ENCODE data around the gene BPHL. TPM values are rescaled to one million over a fixed set of nuclear protein-coding genes. Genes with fewer than 3 reads are reported as not detected.
"Not testable (repeated sequence)": the region's sequence is repeated elsewhere in the genome, so short reads cannot be mapped to it uniquely, and the experiment has no call there.

Gene BPHL
- total and polyA plus RNA-seq, 2 donors (not counting 1 experiment from before 2014, with no cell fraction given), result 10.3 to 14.3 TPM

GRCh38 chr6:3195695-3196497, 77.4 kb downstream of the BPHL start:
- H3K79me2 ChIP-seq (ENCODE audit: control insufficient read depth, insufficient read depth, low read length), result no peaks in the 10 kb centered on the region
- H3K4me1 ChIP-seq (ENCODE audit: control insufficient read depth in 2 of 2, insufficient read depth in 2 of 2, low read length in 2 of 2), result no peaks in the 10 kb centered on the region
- no peaks in the 10 kb centered on the region for H3K27me3 ChIP-seq (replicated peaks in 1 of 4; ENCODE audit: control extremely low read depth in 1 of 4, control insufficient read depth in 3 of 4, insufficient read depth in 4 of 4, low read length in 3 of 4)
- ChIA-PET CTCF (interaction anchor here (0.6 to 1.3 kb wide), 4 partner anchors 10 to 196 kb away, joined by 3 to 4 read pairs (median 4); partner anchors contain the start of gene NQO2), POLR2A (no interaction called here)
- H3K9ac ChIP-seq (ENCODE audit: low read length), result no peak overlapping the region
- no peak overlapping the region for H3K4me3 Mint-ChIP-seq
- no peaks in the 10 kb centered on the region for H3K4me1 Mint-ChIP-seq
- 91% methylated on average over 12 of the region's 16 CpGs for WGBS (ENCODE audit: insufficient coverage)
- intact Hi-C loops (cut with micrococcal nuclease), result no loop called here
- H3K27ac Mint-ChIP-seq, result no peak overlapping the region
- H4K20me1 ChIP-seq (ENCODE audit: control insufficient read depth, insufficient read depth, low read length, poor library complexity, severe bottlenecking), result no peaks in the 10 kb centered on the region
- H3K27ac ChIP-seq (ENCODE audit: low read length in 2 of 2), result no peak overlapping the region
- no peak overlapping the region for H3K4me2 ChIP-seq (replicated peaks; ENCODE audit: low read depth, low read length, poor library complexity, severe bottlenecking)
- H3K36me3 ChIP-seq (replicated peaks in 1 of 2; ENCODE audit: control extremely low read depth in 1 of 2, control insufficient read depth in 1 of 2, extremely low read depth in 1 of 2, insufficient read depth in 2 of 2, low read length in 1 of 2), result no peaks in the 10 kb centered on the region
- no peak for ATAC-seq (ENCODE audit: low read depth)
- TF ChIP-seq CTCF (IDR thresholded peaks at IDR 0.05), result no peak
- no peak for TF ChIP-seq EZH2 (IDR thresholded peaks at IDR 0.05; ENCODE audit: borderline replicate concordance, insufficient read depth, low read depth, low read length, poor library complexity, severe bottlenecking)
- H2AFZ ChIP-seq (ENCODE audit: insufficient read depth, low read depth, low read length, poor library complexity, severe bottlenecking), result no peak overlapping the region
- H3K9me3 ChIP-seq (ENCODE audit: control extremely low read depth in 1 of 3, control insufficient read depth in 2 of 3, insufficient read depth in 1 of 3, low read length in 2 of 3), result peaks cover 0 to 11% (median 2%) of the 10 kb centered on the region in 3 donors
- no peak overlapping the region for H3K4me3 ChIP-seq (ENCODE audit: control extremely low read depth in 1 of 5, extremely low read depth in 1 of 5, insufficient read depth in 1 of 5, low read depth in 2 of 5, low read length in 4 of 5)
- H3K27me3 Mint-ChIP-seq, result no peaks in the 10 kb centered on the region
- DNase-seq, result no peak
- H3K9me3 Mint-ChIP-seq (ENCODE audit: insufficient read depth), result no peaks in the 10 kb centered on the region

- Mint-ChIP-seq H3K27ac (no peak overlapping the region), H3K4me3 (no peak overlapping the region), H3K9me3 (ENCODE audit: insufficient read depth) (no peaks in the 10 kb centered on the region), H3K27me3 (no peaks in the 10 kb centered on the region), H3K4me1 (peaks cover 2% of the 10 kb centered on the region)
- Histone ChIP-seq H3K36me3 (replicated peaks in 1 of 2; ENCODE audit: control extremely low read depth in 1 of 2, control insufficient read depth in 1 of 2, extremely low read depth in 1 of 2, insufficient read depth in 2 of 2, low read length in 1 of 2) (no peaks in the 10 kb centered on the region), H3K4me3 (ENCODE audit: control extremely low read depth in 1 of 5, extremely low read depth in 1 of 5, insufficient read depth in 1 of 5, low read depth in 2 of 5, low read length in 4 of 5) (no peak overlapping the region), H3K27ac (ENCODE audit: low read length in 2 of 2) (no peak overlapping the region), H3K79me2 (ENCODE audit: control insufficient read depth, insufficient read depth, low read length) (no peaks in the 10 kb centered on the region), H3K27me3 (replicated peaks in 1 of 4; ENCODE audit: control extremely low read depth in 1 of 4, control insufficient read depth in 3 of 4, insufficient read depth in 4 of 4, low read length in 3 of 4) (no peaks in the 10 kb centered on the region), H3K9ac (ENCODE audit: low read length) (no peak overlapping the region), H3K4me2 (replicated peaks; ENCODE audit: low read depth, low read length, poor library complexity, severe bottlenecking) (no peak overlapping the region), H2AFZ (ENCODE audit: insufficient read depth, low read depth, low read length, poor library complexity, severe bottlenecking) (no peak overlapping the region), H4K20me1 (ENCODE audit: control insufficient read depth, insufficient read depth, low read length, poor library complexity, severe bottlenecking) (no peaks in the 10 kb centered on the region), H3K9me3 (ENCODE audit: control extremely low read depth in 1 of 3, control insufficient read depth in 2 of 3, insufficient read depth in 1 of 3, low read length in 2 of 3) (peaks cover 0 to 11% (median 2%) of the 10 kb centered on the region in 3 donors), H3K4me1 (ENCODE audit: control insufficient read depth in 2 of 2, insufficient read depth in 2 of 2, low read length in 2 of 2) (no peaks in the 10 kb centered on the region)
- POLR2A ChIA-PET, result no interaction called here
- intact Hi-C loops (cut with micrococcal nuclease), result no loop called here
- no peak for ATAC-seq (ENCODE audit: low read depth)
- DNase-seq, result no peak
- CTCF ChIA-PET, result interaction anchor here (0.6 to 1.0 kb wide), 2 partner anchors 55 to 197 kb away, joined by 3 read pairs; partner anchors contain the start of gene NQO2
- WGBS (ENCODE audit: insufficient coverage), result 86% methylated on average over 2 of the region's 5 CpGs
- no peak for TF ChIP-seq EZH2 (IDR thresholded peaks at IDR 0.05; ENCODE audit: borderline replicate concordance, insufficient read depth, low read depth, low read length, poor library complexity, severe bottlenecking)
- no peak for TF ChIP-seq CTCF (IDR thresholded peaks at IDR 0.05)
Observed at GRCh38 chr6:3196770-3197169, 78.3 kb downstream of the BPHL start.

- intact Hi-C loops (cut with micrococcal nuclease); H3K79me2 ChIP-seq (ENCODE audit: control insufficient read depth, insufficient read depth, low read length); H3K4me2 ChIP-seq (replicated peaks; ENCODE audit: low read depth, low read length, poor library complexity, severe bottlenecking); H4K20me1 ChIP-seq (ENCODE audit: control insufficient read depth, insufficient read depth, low read length, poor library complexity, severe bottlenecking); H3K27me3 ChIP-seq (replicated peaks in 1 of 4; ENCODE audit: control extremely low read depth in 1 of 4, control insufficient read depth in 3 of 4, insufficient read depth in 4 of 4, low read length in 3 of 4); CTCF ChIA-PET; H3K27ac Mint-ChIP-seq; POLR2A ChIA-PET; H3K27ac ChIP-seq (ENCODE audit: low read length in 2 of 2); DNase-seq; H2AFZ ChIP-seq (ENCODE audit: insufficient read depth, low read depth, low read length, poor library complexity, severe bottlenecking); H3K4me3 ChIP-seq (ENCODE audit: control extremely low read depth in 1 of 5, extremely low read depth in 1 of 5, insufficient read depth in 1 of 5, low read depth in 2 of 5, low read length in 4 of 5); H3K4me1 ChIP-seq (ENCODE audit: control insufficient read depth in 2 of 2, insufficient read depth in 2 of 2, low read length in 2 of 2); H3K36me3 ChIP-seq (replicated peaks in 1 of 2; ENCODE audit: control extremely low read depth in 1 of 2, control insufficient read depth in 1 of 2, extremely low read depth in 1 of 2, insufficient read depth in 2 of 2, low read length in 1 of 2); H3K27me3 Mint-ChIP-seq; H3K9ac ChIP-seq (ENCODE audit: low read length); H3K9me3 Mint-ChIP-seq (ENCODE audit: insufficient read depth); H3K4me3 Mint-ChIP-seq; H3K4me1 Mint-ChIP-seq; ATAC-seq (ENCODE audit: low read depth): not testable (repeated sequence)
- no CpG with 5 or more reads among the region's 5 CpGs for WGBS (ENCODE audit: insufficient coverage)
- H3K9me3 ChIP-seq (ENCODE audit: control extremely low read depth in 1 of 3, control insufficient read depth in 2 of 3, insufficient read depth in 1 of 3, low read length in 2 of 3), result peaks cover 0 to 11% (median 2%) of the 10 kb centered on the region in 3 donors
Observed at GRCh38 chr6:3197734-3198133, 79.2 kb downstream of the BPHL start.
